NCI-H82 (cell line): ENCODE measurements around the gene RTP2.

ENCODE experiments used
- DNase-seq: peaks from one replicate; lab custom pipeline; 2025; lab: John Stamatoyannopoulos, UW

RTP2 gene

DNA sequence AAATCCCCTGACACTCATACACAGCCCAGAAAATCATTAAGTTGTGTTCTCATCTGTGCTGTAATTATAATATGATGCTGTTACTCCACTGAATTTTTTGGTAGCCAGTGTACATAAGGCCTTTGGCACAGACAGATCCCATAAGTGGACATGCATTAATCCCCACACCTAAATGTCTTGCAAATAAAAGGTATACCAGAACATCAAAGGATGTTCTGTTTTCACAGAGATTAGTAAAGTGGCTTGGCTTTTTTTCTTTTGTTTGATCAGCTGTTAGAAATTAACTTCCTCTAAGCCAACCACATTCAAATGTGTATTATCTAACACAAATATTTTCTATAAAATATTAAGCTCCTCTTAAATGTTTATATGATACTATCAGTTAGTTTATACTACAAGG, 34.8 kb downstream of the RTP2 start:
- no peak for DNase-seq

DNA sequence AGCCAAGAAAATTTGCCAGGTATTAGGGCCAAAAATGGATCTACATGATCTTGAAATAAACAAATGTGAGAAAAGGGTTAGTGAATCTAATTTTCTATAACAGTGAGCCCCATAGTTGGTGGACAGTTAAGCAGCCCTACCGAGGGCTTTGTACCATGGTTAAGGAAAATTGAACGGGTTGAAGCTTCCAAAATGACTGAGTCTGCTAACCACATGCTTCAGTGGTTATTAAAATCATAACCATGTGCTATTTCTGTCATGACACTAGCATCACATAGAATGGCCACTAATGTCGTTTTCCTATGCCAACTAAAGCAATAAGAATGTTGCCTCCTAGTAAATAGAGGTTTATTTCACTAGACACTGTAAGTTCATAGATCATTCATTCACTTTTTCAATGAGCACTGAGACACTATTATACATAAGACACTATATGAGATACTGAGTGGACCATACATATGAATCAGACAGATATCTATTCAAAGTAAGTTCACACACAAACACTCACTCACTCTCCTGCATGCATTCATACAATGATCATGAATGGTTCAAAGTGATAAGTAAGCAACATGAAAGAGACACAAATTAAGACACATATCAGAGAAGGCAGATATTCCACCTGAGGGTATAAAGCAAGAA, 36.5 kb downstream of the RTP2 start:
- DNase-seq = no peak

DNA sequence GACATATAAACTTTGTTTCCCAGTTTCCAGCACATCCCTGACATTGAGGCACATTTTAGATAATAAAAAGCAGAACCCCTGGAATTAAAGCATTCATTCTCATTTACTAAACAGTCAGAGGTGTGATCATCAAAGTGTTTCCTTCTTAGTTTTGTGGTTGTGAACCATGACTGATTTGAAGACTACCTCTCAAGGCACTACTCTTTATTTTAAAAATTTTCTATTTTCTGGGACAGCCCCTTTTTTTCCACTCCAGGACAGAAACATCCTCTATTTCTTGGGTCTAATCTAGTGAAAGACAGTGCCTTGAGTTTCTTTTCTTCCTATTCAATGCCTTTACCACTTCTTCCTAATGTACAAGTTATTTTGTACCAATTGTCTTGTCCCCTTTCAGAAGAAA, 37.3 kb downstream of the RTP2 start:
- DNase-seq = no peak

DNA sequence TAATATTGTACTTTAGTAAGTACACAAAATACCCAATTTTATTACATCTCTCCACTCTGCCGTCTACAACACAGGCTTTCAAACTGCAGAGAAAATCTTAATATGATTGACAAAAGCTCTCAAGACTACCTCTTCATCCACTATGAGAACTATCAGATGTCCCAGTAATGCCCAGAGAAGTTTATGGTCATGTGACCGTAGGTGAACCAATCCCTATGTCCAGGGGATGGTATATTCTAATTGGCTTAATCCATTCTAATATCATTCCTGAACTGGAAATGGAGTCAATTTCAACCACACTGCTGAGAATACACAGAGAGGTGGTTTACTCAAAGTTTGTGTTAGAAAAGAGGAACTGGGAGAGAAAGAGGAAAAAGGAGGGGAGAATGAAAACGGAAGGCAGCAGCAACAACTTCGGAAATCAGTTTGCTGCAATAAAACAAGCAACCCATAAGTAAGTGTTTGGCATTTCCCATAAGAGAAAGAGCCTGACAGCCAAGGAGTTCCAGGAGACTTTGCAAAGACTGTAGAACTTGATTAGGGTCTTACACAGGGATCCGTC, 39.4 kb downstream of the RTP2 start:
- peak; percentile 22 for DNase-seq

DNA sequence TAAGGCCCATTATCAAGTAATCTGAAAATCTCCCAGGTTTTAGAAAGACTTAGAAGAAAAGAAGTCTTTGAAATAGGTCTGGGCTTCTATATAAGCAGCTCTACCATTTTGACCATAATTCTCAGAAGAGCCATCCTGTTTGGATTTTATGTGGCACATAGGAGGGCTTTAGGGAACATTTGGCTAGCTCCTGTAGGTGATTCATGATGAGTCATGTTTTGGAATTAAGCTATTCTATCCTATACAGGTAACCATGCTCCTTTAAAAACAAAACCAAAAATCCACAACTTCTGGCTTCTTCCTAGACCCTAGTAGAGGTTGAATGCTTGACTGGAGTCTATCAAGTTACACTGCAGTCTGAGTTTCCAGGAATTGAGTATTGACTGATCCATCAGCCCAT, 41.1 kb downstream of the RTP2 start:
- no peak for DNase-seq

DNA sequence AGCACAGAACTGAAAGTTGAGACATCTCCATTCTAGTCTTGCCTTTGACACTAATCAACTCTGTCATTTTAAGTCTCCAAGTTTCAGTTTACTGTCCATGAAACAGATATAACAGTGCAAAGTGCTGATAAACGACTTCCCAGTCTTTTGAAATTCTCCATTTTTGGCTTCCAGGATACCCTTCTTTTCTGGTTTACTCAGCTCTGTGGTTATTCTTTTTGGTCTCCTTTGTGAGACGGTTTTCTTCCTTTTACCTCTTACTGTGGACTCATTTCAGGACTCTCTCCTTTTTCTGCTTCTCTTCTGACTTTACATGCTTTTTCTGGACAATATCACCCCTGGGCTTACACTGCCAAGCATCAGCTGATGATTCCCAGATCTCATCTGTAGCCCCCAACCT, 51.1 kb downstream of the RTP2 start:
- DNase-seq = no peak
